ENCODE results near the gene GOLGA1.

- TF ChIP-seq CTCF (IDR thresholded peaks at IDR 0.05) (no peak), POLR2A (IDR thresholded peaks at IDR 0.05) (no peak)
Observed at GRCh38 chr9:124908098-124908497, 32.8 kb downstream of the GOLGA1 start.
